ENCODE data around the gene RNF7. TPM values are rescaled to one million over a fixed set of nuclear protein-coding genes. Genes with fewer than 3 reads are reported as not detected.

The RNF7 gene
- total RNA-seq, 2 donors from 2014 or later: 53.9 to 54.7 TPM

GRCh38 chr3:141707741-141708203 lies 30.3 kb upstream of the RNF7 start:
- peaks cover 19 to 29% of the 10 kb centered on the region in 2 donors for H3K4me1 ChIP-seq (ENCODE audit: control insufficient read depth in 1 of 2, low read depth in 2 of 2)
- no peaks in the 10 kb centered on the region for H3K27me3 ChIP-seq (replicated peaks; ENCODE audit: insufficient read depth)
- peak overlapping the region; percentile 81 to 93 for H3K27ac ChIP-seq
- no peaks in the 10 kb centered on the region for H3K9me3 ChIP-seq
- H3K4me3 ChIP-seq: no peak overlapping the region
- TF ChIP-seq CTCF (IDR thresholded peaks at IDR 0.05): no peak
- H3K36me3 ChIP-seq: no peaks in the 10 kb centered on the region
- ATAC-seq (ENCODE audit: insufficient number of reproducible peaks, low FRiP score, low read depth) (peak; percentile 16), DNase-seq (ENCODE audit: low spot score) (no peak)

- no peaks in the 10 kb centered on the region for H3K27me3 ChIP-seq (replicated peaks; ENCODE audit: insufficient read depth)
- H3K36me3 ChIP-seq: no peaks in the 10 kb centered on the region
- no peak overlapping the region for H3K4me3 ChIP-seq
- peak overlapping the region; percentile 81 to 93 for H3K27ac ChIP-seq
- ATAC-seq (ENCODE audit: insufficient number of reproducible peaks, low FRiP score, low read depth) (no peak), DNase-seq (ENCODE audit: low spot score) (no peak)
- no peak for TF ChIP-seq CTCF (IDR thresholded peaks at IDR 0.05)
- H3K9me3 ChIP-seq: no peaks in the 10 kb centered on the region
- H3K4me1 ChIP-seq (ENCODE audit: control insufficient read depth in 1 of 2, low read depth in 2 of 2): peaks cover 19 to 29% of the 10 kb centered on the region in 2 donors
These were observed 29.7 kb upstream of the RNF7 start for GRCh38 chr3:141708367-141708766.

- ATAC-seq (ENCODE audit: insufficient number of reproducible peaks, low FRiP score, low read depth) (no peak), DNase-seq (ENCODE audit: low spot score) (no peak)
- no peak overlapping the region for H3K4me3 ChIP-seq
- no peak for TF ChIP-seq CTCF (IDR thresholded peaks at IDR 0.05)
- peaks cover 19 to 29% of the 10 kb centered on the region in 2 donors for H3K4me1 ChIP-seq (ENCODE audit: control insufficient read depth in 1 of 2, low read depth in 2 of 2)
- no peaks in the 10 kb centered on the region for H3K27me3 ChIP-seq (replicated peaks; ENCODE audit: insufficient read depth)
- H3K9me3 ChIP-seq: no peaks in the 10 kb centered on the region
- no peaks in the 10 kb centered on the region for H3K36me3 ChIP-seq
- H3K27ac ChIP-seq: peak overlapping the region in 1 of 2 donors; percentile 93
These were observed 28.9 kb upstream of the RNF7 start for GRCh38 chr3:141709126-141709770.

- Histone ChIP-seq H3K4me1 (ENCODE audit: control insufficient read depth in 1 of 2, low read depth in 2 of 2) (peaks cover 19 to 29% of the 10 kb centered on the region in 2 donors), H3K27ac (peak overlapping the region; percentile 62 to 93), H3K36me3 (no peaks in the 10 kb centered on the region), H3K27me3 (replicated peaks; ENCODE audit: insufficient read depth) (no peaks in the 10 kb centered on the region), H3K4me3 (no peak overlapping the region), H3K9me3 (no peaks in the 10 kb centered on the region)
- ATAC-seq (ENCODE audit: insufficient number of reproducible peaks, low FRiP score, low read depth): no peak
- DNase-seq (ENCODE audit: low spot score): no peak
- TF ChIP-seq CTCF (IDR thresholded peaks at IDR 0.05): no peak
These were observed 28.0 kb upstream of the RNF7 start for GRCh38 chr3:141710121-141710520.

- TF ChIP-seq CTCF (IDR thresholded peaks at IDR 0.05): no peak
- ATAC-seq (ENCODE audit: insufficient number of reproducible peaks, low FRiP score, low read depth): peak; percentile 91
- H3K36me3 ChIP-seq: no peaks in the 10 kb centered on the region
- peak; percentile 5 for DNase-seq (ENCODE audit: low spot score)
- peaks cover 19 to 29% of the 10 kb centered on the region in 2 donors for H3K4me1 ChIP-seq (ENCODE audit: control insufficient read depth in 1 of 2, low read depth in 2 of 2)
- no peaks in the 10 kb centered on the region for H3K27me3 ChIP-seq (replicated peaks; ENCODE audit: insufficient read depth)
- peak overlapping the region; percentile 62 to 93 for H3K27ac ChIP-seq
- H3K4me3 ChIP-seq: no peak overlapping the region
- H3K9me3 ChIP-seq: no peaks in the 10 kb centered on the region
These were observed 27.0 kb upstream of the RNF7 start for GRCh38 chr3:141710888-141711616.
